Central memory CD8-positive, alpha-beta T cell (primary cell): Measurements from ENCODE around the gene AKIP1.
A peak's percentile ranks its signal among the peaks of the same experiment; 100 is the strongest.

Source experiments
- ATAC-seq: fragments of 150-1000 bp; cut with Tn5 transposase; replicated peaks from 2 replicates; pipeline ENCODE4 v1.10.0; 2022; ENCODE audit warnings: mild to moderate bottlenecking, moderate FRiP score, moderate number of reproducible peaks; ENCODE audit not compliant: poor library complexity, severe bottlenecking; ENCODE audit errors: extremely low read depth
- DNase-seq, 2 donors: peaks; one replicate each; pipeline ENCODE4 v3.0.0; 2021; ENCODE audit warnings: low spot score in 2 of 2
- H3K27ac Mint-ChIP-seq: one replicate; pipeline ENCODE4 v1.8.0; 2022; ENCODE audit warnings: low read depth, mild to moderate bottlenecking, moderate library complexity, mixed read lengths
- H3K27me3 Mint-ChIP-seq: one replicate; pipeline ENCODE4 v1.8.0; 2022; ENCODE audit warnings: mixed read lengths
- H3K36me3 Mint-ChIP-seq: one replicate; pipeline ENCODE4 v1.8.0; 2022; ENCODE audit warnings: mild to moderate bottlenecking, moderate library complexity, mixed read lengths; ENCODE audit not compliant: insufficient read depth
- H3K4me1 Mint-ChIP-seq: one replicate; pipeline ENCODE4 v1.8.0; 2022; ENCODE audit warnings: mixed read lengths
- H3K4me3 Mint-ChIP-seq: one replicate; pipeline ENCODE4 v1.8.0; 2022; ENCODE audit warnings: mild to moderate bottlenecking, moderate library complexity, mixed read lengths
- H3K9me3 Mint-ChIP-seq: one replicate; pipeline ENCODE4 v1.8.0; 2022; ENCODE audit warnings: mixed read lengths

AKIP1 gene

DNA sequence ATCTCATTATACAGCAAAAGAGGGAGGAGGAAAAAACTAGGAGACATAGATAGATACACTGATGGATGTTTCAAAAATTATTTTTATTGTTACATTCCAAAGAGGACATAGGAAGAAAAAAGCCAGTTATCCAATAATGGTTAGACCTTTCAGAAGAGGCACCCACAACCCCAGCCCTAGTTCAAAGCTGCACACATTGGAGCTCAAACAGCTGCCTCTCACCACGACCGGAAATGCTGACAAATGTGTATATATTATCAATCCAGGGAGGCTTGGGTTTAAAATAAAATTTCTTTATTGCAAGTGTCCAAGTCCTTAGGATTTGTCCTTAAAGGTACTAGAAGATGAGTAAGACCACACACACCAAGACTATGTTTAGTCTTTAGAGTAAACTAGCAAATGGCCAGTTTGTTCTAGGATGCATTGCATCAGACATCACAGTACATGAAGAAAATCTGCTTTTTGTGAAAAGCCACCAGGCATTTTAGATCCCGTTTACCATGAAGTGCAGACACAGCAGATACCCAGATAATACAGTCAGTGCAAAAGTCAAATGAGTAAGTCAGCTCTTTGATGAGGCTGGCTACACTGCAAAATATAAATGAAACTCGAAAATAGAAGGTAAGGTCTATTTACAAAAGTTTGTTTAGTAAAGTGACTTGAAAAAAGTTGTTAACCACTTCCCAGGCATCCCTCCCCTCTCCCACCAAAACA, 36.4 kb downstream of the AKIP1 start:
- Mint-ChIP-seq H3K27me3 (no peaks in the 10 kb centered on the region), H3K27ac (no peak overlapping the region), H3K4me1 (no peaks in the 10 kb centered on the region), H3K4me3 (no peak overlapping the region), H3K36me3 (peaks cover 38% of the 10 kb centered on the region), H3K9me3 (no peaks in the 10 kb centered on the region)
- DNase-seq (no peak), ATAC-seq (no peak)

DNA sequence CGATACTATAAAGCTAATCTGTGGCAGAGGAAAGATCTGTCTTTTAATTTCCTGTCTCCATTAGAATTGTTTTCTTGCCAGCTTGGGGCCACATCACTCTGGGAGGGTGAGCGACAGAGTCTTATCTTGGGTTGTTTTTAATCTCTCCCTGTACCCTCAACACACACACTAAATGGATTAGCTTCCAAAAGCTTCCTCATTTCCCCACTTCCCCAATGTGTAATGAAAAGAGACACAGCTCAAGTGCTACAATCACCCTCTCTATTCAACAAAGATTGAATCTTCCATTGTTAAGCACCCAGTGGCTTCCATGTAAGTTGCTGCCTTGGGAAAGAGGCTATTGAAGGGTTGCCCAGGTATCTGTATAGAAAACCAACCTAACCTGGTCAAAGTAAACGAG, 37.9 kb downstream of the AKIP1 start:
- no peak overlapping the region for H3K4me3 Mint-ChIP-seq
- no peak for ATAC-seq
- no peaks in the 10 kb centered on the region for H3K9me3 Mint-ChIP-seq

DNA sequence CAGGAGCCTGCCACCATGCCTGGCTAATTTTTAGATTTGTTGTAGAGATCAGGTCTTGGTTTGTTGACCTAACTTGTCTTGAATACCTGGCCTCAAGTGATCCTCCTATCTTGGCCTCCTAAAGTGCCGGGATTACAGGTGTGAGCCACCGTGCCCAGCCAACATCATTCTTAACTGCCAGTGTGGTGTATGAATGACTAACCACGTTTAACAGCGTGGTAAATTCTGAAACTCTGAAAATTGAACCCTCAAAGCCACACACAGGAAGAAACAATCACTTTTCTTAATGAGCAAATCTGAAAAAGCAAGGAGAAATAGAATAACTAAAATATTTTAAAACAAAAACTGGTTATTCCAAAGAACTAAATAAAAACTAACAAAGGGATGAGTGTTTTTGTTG, 45.9 kb downstream of the AKIP1 start:
- peaks cover 23% of the 10 kb centered on the region for H3K4me1 Mint-ChIP-seq
- no peak overlapping the region for H3K27ac Mint-ChIP-seq
- no peaks in the 10 kb centered on the region for H3K27me3 Mint-ChIP-seq
- H3K36me3 Mint-ChIP-seq: peaks cover 37% of the 10 kb centered on the region
- no peak overlapping the region for H3K4me3 Mint-ChIP-seq
- ATAC-seq: no peak
- no peak for DNase-seq
- no peaks in the 10 kb centered on the region for H3K9me3 Mint-ChIP-seq

More for the DNA sequence above, 37.9 kb downstream of the AKIP1 start:
- no peaks in the 10 kb centered on the region for H3K4me1 Mint-ChIP-seq
- H3K27me3 Mint-ChIP-seq: no peaks in the 10 kb centered on the region
- peaks cover 48% of the 10 kb centered on the region for H3K36me3 Mint-ChIP-seq
- no peak for DNase-seq
- H3K27ac Mint-ChIP-seq: no peak overlapping the region

DNA sequence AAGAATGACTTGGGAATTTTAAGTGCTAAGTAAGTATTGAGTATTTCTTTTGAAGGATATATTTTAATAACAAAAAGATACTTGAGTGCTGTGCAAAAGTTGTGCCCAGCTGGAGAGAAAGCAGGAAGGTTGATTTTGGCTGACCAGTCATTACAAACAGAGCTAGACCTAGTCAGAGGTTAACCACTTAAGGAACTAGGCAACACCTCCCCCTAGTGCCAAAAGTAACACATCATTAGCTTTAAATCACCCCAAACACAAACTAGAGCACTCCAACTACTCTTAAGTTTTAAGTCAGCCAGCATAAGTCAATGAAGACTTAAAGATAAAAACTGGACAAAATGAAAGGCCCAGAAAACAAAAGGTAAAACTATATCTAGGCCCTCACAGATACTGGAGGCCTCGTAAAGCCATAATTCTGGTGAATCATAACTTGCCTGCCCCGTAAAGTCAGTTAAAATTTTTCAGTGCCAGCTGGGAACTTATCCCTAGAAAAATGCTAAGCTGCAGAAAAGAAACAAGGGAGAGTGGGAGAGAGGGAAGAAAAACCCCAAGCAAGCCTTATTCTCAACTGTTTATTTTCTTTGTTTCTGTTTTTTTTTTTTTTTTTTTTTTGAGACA, 48.7 kb downstream of the AKIP1 start:
- no peak for DNase-seq
- H3K27me3 Mint-ChIP-seq: no peaks in the 10 kb centered on the region

DNA sequence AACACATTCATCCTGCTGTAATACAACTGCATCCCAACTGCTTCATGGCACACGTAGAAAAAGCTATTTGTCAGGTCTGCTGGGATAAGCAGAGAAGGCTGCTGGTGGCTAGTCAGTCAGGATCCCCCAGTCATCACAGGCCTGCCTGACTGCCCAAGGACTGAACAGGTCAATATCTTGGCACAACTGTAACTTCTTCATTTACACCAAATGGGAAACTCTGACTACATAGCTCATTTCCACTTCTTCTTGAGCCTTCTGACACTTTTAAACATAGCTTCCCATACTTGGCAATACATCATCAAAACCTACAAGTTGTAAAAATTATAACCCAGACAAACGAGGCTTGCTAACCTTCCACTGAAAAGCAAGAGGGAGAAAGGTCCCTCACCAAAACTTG, 50.4 kb downstream of the AKIP1 start:
- no peak for ATAC-seq
- no peak for DNase-seq
- Mint-ChIP-seq H3K27me3 (no peaks in the 10 kb centered on the region), H3K4me3 (no peak overlapping the region), H3K4me1 (peaks cover 34% of the 10 kb centered on the region), H3K9me3 (no peaks in the 10 kb centered on the region), H3K36me3 (peaks cover 12% of the 10 kb centered on the region), H3K27ac (peak overlapping the region; percentile 30)

More for the DNA sequence above, 48.7 kb downstream of the AKIP1 start:
- Mint-ChIP-seq H3K27ac (no peak overlapping the region), H3K4me3 (no peak overlapping the region), H3K9me3 (no peaks in the 10 kb centered on the region), H3K4me1 (peaks cover 40% of the 10 kb centered on the region), H3K36me3 (peaks cover 22% of the 10 kb centered on the region)
- no peak for ATAC-seq

DNA sequence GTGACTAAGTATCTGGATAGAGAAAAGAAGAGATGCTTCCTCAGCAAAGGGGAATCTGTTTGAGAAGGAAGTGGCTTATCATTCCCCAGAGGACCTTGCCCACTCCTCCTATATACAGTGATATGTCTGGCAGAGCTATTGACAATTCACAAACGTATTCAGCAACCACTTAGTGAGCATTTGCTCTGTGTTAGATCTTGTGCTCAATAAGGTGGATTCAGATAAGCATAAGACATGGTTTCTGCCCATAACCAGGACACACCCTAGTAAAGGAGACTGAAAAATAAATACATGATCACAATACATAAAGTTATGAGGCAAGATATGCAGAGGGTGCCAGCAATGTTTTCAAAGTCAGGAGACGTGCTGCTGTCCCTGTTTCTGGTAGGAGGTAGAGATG, 51.9 kb downstream of the AKIP1 start:
- H3K36me3 Mint-ChIP-seq: peaks cover 11% of the 10 kb centered on the region
- peaks cover 24% of the 10 kb centered on the region for H3K4me1 Mint-ChIP-seq
- no peak for ATAC-seq
- peak overlapping the region; percentile 98 for H3K27ac Mint-ChIP-seq
- no peak for DNase-seq
- no peaks in the 10 kb centered on the region for H3K27me3 Mint-ChIP-seq
- H3K4me3 Mint-ChIP-seq: peak overlapping the region; percentile 95
- no peaks in the 10 kb centered on the region for H3K9me3 Mint-ChIP-seq

DNA sequence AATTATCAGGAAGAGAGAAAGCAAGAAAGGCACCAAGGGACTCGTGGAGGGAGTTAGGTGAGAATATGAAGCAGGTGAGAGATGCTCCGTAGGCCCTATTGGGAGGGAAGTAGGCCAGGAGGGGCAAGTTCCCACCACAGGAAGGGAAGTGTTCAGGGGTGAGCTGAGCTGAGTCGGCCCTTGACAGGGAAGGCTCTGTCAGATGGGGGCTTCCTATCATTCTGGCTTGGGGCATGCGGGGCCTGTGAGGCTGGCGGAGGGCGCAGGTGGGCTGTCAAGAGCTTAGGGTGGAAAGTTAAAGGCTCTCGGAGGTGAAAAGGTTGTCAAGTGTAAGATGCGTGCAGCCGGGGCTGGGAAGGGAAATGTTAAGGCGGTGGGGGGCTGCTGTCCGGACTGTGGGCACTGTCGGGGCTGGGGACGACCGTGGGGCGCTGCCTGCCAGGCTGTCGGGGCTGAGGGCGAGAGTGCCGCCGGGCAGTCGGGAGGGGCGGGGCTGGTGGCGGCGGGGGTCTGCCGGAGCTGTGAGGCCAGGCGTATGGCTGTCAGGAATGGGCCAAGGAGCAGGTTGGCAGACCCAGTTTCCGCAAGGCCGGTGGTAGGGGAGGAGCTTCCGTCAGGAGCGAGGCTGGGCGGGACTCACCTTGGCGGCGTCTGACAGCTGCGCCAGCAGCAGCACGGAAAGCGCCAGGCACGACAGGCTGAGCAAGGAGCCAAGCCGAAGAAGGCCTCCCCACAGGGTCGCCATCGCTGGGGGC, 52.8 kb downstream of the AKIP1 start:
- peaks cover 24% of the 10 kb centered on the region for H3K4me1 Mint-ChIP-seq
- H3K27ac Mint-ChIP-seq: peak overlapping the region; percentile 98
- ATAC-seq (peak; percentile 72), DNase-seq (peak in 1 of 2 donors; percentile 57)
- no peaks in the 10 kb centered on the region for H3K9me3 Mint-ChIP-seq
- peaks cover 8% of the 10 kb centered on the region for H3K36me3 Mint-ChIP-seq
- no peaks in the 10 kb centered on the region for H3K27me3 Mint-ChIP-seq
- peak overlapping the region; percentile 95 for H3K4me3 Mint-ChIP-seq

DNA sequence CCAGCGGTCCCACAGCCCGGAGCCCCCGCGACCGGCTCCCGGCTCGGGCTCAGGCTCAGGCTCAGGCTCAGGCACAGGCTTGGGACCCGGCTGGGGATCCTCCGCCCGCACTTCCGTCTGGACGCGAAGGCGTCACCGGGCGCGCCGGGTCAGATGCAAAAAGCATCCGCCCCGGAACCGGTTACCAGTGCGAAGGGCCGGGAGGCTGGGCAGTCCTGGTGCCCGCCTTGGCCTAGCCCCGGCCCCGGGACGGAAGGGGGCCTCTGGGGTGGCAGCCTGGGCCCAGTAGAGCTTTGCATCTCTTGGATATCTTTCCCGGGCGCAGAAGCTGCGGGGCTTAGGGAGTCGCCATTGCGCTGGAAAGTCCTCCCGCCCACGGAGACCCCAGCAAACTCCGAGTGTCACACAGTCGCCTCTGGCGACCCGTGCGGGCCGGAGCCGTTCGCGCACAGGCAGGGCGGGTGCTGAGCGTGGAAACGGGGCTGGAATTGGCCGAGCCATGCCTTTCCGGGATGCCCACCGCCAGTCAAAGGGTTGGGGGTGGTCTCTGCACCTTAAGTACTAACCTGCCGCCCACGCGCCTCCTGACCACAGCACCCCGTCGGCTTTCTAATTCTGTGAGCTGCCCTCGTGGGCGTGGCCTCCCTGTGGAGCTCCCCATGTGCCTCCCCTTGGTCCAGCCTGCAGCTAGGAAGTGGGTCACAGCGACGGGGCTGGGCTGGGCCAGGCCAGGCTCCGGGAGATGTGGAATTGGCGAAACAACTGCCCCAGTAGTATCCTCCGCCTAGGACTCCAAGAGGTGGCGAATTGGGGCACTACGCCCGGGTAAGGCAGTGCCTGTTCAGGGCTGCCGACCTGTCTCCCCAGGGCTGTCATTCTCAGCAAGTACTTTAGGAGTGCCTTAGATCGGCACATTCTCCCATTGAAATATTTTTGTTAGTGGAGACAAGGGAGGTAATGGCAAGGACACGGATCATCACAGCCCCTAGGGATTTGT, 53.6 kb downstream of the AKIP1 start, which contains the start of gene TMEM9B:
Gene TMEM9B (minus strand): TSS at position 119 of the 997 bp plus-strand sequence. CDS start 129 bp downstream, outside the sequence.
- Mint-ChIP-seq H3K36me3 (peaks cover 8% of the 10 kb centered on the region), H3K4me1 (peaks cover 24% of the 10 kb centered on the region), H3K4me3 (peak within 1 kb of the TSS; percentile 95), H3K27me3 (no peaks in the 10 kb centered on the region), H3K27ac (peak within 1 kb of the TSS; percentile 98), H3K9me3 (no peaks in the 10 kb centered on the region)
- ATAC-seq (peak; percentile 76), DNase-seq (peak; percentile 48 to 49)

DNA sequence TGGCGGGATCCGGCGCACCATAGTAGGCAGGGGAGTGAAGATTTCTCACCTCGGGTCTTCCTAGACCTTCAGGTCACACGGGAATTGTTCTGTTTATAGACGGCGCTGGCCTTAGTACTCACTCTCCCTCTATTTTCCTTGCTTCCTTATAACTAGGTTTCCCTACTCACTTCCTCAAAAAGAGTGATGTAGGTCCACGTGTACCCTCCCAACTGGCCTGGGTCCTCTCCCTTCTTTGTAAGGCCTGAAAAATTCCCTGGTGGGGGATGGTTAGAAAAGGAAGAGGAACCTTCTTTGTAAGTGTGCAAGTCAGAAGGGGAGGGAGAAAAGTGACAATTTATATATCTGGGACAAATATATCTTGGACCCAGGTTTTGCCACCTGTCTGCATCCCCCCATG, 56.2 kb downstream of the AKIP1 start:
- H3K27ac Mint-ChIP-seq: no peak overlapping the region
- DNase-seq: no peak
- H3K36me3 Mint-ChIP-seq: peaks cover 3% of the 10 kb centered on the region
- ATAC-seq: no peak
- H3K4me3 Mint-ChIP-seq: no peak overlapping the region
- H3K27me3 Mint-ChIP-seq: no peaks in the 10 kb centered on the region
- no peaks in the 10 kb centered on the region for H3K9me3 Mint-ChIP-seq
- peaks cover 17% of the 10 kb centered on the region for H3K4me1 Mint-ChIP-seq
